ENCODE measurements around the gene NHS. TPM values are rescaled to one million over a fixed set of nuclear protein-coding genes. Genes with fewer than 3 reads are reported as not detected.

Gene NHS
- total RNA-seq, 1 donor from 2014 or later = 1.0 TPM

DNA sequence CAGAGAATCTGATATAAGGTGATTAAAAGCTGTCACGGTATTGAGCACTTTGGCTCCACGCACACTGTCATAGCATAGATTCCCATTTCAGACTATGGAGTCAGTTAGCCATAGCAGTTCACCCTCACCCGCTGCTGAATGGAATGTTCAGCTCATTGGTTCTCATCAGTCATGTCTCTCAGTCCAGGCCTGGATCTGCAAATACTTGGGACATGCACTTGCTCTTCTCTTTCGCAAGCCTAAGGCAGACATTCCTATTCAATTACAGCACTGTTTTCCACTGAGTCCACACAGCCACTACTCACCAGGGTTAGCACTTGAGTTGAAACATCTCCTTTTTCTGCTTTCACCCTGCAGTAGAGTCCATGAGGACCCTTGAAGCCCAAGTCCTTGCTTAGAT is 331.7 kb downstream of the NHS start:
- H3K4me3 ChIP-seq (ENCODE audit: low read length in 3 of 3) = no peak overlapping the region
- H3K36me3 ChIP-seq (ENCODE audit: control insufficient read depth in 3 of 3, insufficient read depth in 3 of 3, low read length in 3 of 3) = no peaks in the 10 kb centered on the region
- H3K9ac ChIP-seq (ENCODE audit: low read depth in 1 of 3, low read length in 3 of 3) = no peak overlapping the region
- H3K9me3 ChIP-seq (ENCODE audit: control insufficient read depth in 3 of 3, low read length in 3 of 3) = no peaks in the 10 kb centered on the region
- no peaks in the 10 kb centered on the region for H3K4me1 ChIP-seq (ENCODE audit: control insufficient read depth in 3 of 3, insufficient read depth in 3 of 3, low read length in 3 of 3)
- H3K27me3 ChIP-seq (ENCODE audit: control insufficient read depth in 3 of 3, insufficient read depth in 3 of 3, low read length in 3 of 3) = peaks cover 0 to 7% (median 0%) of the 10 kb centered on the region in 3 donors
- H3K27ac ChIP-seq (ENCODE audit: low read depth, low read length) = no peak overlapping the region

DNA sequence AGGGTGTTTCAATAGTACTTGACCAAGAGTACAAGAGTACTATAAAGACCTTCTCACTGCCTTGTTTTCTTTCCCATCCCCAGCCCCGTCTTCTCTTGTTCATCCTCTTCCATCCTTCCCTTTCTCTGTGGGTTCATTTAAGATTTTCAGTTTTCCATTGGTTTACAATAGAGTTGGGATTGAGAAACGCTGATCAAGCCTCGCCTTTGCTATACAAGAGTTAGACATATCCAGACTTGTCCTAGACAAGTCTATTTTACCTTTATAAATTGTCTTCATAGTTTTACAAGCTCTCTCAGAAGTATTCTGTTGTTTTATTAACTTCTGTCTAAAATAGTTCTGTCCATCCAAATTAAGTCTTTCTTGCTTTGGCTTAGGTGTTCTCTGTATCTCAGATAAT is 332.7 kb downstream of the NHS start:
- Histone ChIP-seq H3K27ac (ENCODE audit: low read depth, low read length) (no peak overlapping the region), H3K9ac (ENCODE audit: low read depth in 1 of 3, low read length in 3 of 3) (no peak overlapping the region), H3K4me3 (ENCODE audit: low read length in 3 of 3) (no peak overlapping the region), H3K9me3 (ENCODE audit: control insufficient read depth in 3 of 3, low read length in 3 of 3) (no peaks in the 10 kb centered on the region), H3K4me1 (ENCODE audit: control insufficient read depth in 3 of 3, insufficient read depth in 3 of 3, low read length in 3 of 3) (no peaks in the 10 kb centered on the region), H3K36me3 (ENCODE audit: control insufficient read depth in 3 of 3, insufficient read depth in 3 of 3, low read length in 3 of 3) (no peaks in the 10 kb centered on the region), H3K27me3 (ENCODE audit: control insufficient read depth in 3 of 3, insufficient read depth in 3 of 3, low read length in 3 of 3) (peaks cover 0 to 7% (median 0%) of the 10 kb centered on the region in 3 donors)

DNA sequence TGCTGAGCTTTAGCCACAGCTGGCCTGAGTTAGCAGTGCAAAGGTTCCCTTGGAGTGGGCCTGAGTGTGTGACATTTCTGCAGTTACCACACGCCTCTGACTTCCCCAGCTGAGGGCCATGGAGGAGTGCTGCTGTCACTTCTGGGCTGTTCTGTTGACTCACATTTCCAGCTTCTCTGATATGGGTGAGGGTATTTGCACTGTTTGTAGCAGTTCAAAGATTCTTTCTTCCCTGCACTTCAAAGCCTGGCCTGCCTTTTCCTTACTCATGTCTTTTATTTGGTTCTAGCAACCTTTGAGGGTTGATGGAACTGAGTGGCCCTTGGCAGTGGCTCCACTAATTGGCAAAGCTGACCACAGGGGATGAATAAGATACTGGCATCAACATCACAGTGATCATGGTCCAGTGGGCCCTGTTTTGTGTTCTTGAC is 335.9 kb downstream of the NHS start:
- H3K4me3 ChIP-seq (ENCODE audit: low read length in 3 of 3) = no peak overlapping the region
- no peak overlapping the region for H3K9ac ChIP-seq (ENCODE audit: low read depth in 1 of 3, low read length in 3 of 3)
- H3K9me3 ChIP-seq (ENCODE audit: control insufficient read depth in 3 of 3, low read length in 3 of 3) = no peaks in the 10 kb centered on the region
- H3K27ac ChIP-seq (ENCODE audit: low read depth, low read length) = no peak overlapping the region
- peaks cover 0 to 7% (median 0%) of the 10 kb centered on the region in 3 donors for H3K27me3 ChIP-seq (ENCODE audit: control insufficient read depth in 3 of 3, insufficient read depth in 3 of 3, low read length in 3 of 3)
- no peaks in the 10 kb centered on the region for H3K36me3 ChIP-seq (ENCODE audit: control insufficient read depth in 3 of 3, insufficient read depth in 3 of 3, low read length in 3 of 3)
- no peaks in the 10 kb centered on the region for H3K4me1 ChIP-seq (ENCODE audit: control insufficient read depth in 3 of 3, insufficient read depth in 3 of 3, low read length in 3 of 3)

DNA sequence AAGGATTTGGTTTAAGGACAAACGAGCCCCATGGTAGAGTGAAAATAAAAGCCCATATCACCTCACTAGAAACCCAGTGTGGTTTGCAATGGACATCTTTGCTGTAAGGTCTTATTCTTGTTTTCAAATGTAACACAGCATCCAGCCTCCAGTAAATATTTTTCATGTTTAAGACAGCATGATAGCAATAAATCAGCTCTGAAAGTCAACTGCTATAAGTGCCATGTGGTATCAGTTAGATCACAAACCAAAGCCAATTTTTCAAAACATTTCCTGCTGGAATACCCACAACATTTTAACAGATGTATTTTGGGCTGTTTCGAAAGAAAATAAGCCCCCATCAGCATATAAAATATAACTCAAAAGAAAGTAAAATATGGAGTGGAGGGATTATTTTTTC is 338.3 kb downstream of the NHS start:
- Histone ChIP-seq H3K36me3 (ENCODE audit: control insufficient read depth in 3 of 3, insufficient read depth in 3 of 3, low read length in 3 of 3) (no peaks in the 10 kb centered on the region), H3K27ac (ENCODE audit: low read depth, low read length) (no peak overlapping the region), H3K27me3 (ENCODE audit: control insufficient read depth in 3 of 3, insufficient read depth in 3 of 3, low read length in 3 of 3) (peaks cover 0 to 7% (median 0%) of the 10 kb centered on the region in 3 donors), H3K9me3 (ENCODE audit: control insufficient read depth in 3 of 3, low read length in 3 of 3) (no peaks in the 10 kb centered on the region), H3K9ac (ENCODE audit: low read depth in 1 of 3, low read length in 3 of 3) (no peak overlapping the region), H3K4me1 (ENCODE audit: control insufficient read depth in 3 of 3, insufficient read depth in 3 of 3, low read length in 3 of 3) (no peaks in the 10 kb centered on the region), H3K4me3 (ENCODE audit: low read length in 3 of 3) (no peak overlapping the region)

DNA sequence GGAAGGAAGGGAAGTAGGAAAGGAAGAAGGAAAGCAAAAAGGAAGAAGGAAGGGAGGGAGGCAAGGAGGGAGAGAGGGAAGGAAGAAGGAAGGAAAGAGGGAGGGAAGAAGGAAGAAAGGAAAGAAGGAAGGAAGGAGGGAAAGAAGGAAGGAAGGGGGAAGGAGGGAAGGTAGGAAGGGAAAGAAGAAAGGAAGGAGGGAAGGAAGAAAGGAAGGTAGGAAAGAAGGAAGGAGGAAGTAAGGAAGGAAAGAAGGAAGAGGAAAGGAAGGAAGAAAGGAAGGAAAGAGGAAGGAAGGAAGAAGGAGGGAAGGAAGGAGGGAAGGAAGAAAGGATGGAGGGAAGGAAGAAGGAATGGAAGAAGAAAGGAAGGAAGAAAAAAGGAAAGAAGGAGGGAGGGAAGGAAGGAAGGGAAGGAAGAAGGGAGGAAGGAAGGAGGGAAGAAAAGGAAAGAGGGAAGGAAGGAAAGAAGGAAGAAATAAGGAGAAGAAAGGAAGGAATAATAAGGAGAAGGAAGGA is 343.7 kb downstream of the NHS start:
- Histone ChIP-seq H3K9ac (ENCODE audit: low read depth in 1 of 3, low read length in 3 of 3) (no peak overlapping the region), H3K9me3 (ENCODE audit: control insufficient read depth in 3 of 3, low read length in 3 of 3) (no peaks in the 10 kb centered on the region), H3K4me3 (ENCODE audit: low read length in 3 of 3) (no peak overlapping the region)

DNA sequence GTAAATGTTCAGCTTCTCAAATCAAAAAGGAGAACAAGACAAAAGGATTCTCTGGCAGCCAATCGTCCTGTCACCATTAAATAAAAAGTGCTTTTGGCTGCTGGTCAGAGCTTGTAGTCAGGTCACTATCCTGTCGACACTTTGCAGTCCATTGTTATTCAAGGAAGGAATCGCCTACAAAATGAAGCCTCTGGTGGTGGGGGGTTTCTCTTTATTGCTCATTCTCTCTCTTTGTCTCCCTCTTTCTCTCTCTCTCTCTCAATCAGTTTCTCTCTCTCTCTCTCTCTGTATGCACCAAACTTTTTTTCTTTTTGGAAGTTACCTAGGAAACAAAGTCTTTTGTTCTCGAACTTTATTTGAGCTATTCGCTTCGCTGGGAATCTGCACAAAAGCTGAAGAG is 344.7 kb downstream of the NHS start:
- Histone ChIP-seq H3K27me3 (ENCODE audit: control insufficient read depth in 3 of 3, insufficient read depth in 3 of 3, low read length in 3 of 3) (no peaks in the 10 kb centered on the region), H3K9me3 (ENCODE audit: control insufficient read depth in 3 of 3, low read length in 3 of 3) (no peaks in the 10 kb centered on the region), H3K36me3 (ENCODE audit: control insufficient read depth in 3 of 3, insufficient read depth in 3 of 3, low read length in 3 of 3) (no peaks in the 10 kb centered on the region), H3K9ac (ENCODE audit: low read depth in 1 of 3, low read length in 3 of 3) (no peak overlapping the region), H3K4me1 (ENCODE audit: control insufficient read depth in 3 of 3, insufficient read depth in 3 of 3, low read length in 3 of 3) (no peaks in the 10 kb centered on the region), H3K4me3 (ENCODE audit: low read length in 3 of 3) (no peak overlapping the region), H3K27ac (ENCODE audit: low read depth, low read length) (no peak overlapping the region)

More for the DNA sequence above, 343.7 kb downstream of the NHS start:
- Histone ChIP-seq H3K4me1 (ENCODE audit: control insufficient read depth in 3 of 3, insufficient read depth in 3 of 3, low read length in 3 of 3) (no peaks in the 10 kb centered on the region), H3K27me3 (ENCODE audit: control insufficient read depth in 3 of 3, insufficient read depth in 3 of 3, low read length in 3 of 3) (no peaks in the 10 kb centered on the region), H3K36me3 (ENCODE audit: control insufficient read depth in 3 of 3, insufficient read depth in 3 of 3, low read length in 3 of 3) (no peaks in the 10 kb centered on the region), H3K27ac (ENCODE audit: low read depth, low read length) (no peak overlapping the region)

DNA sequence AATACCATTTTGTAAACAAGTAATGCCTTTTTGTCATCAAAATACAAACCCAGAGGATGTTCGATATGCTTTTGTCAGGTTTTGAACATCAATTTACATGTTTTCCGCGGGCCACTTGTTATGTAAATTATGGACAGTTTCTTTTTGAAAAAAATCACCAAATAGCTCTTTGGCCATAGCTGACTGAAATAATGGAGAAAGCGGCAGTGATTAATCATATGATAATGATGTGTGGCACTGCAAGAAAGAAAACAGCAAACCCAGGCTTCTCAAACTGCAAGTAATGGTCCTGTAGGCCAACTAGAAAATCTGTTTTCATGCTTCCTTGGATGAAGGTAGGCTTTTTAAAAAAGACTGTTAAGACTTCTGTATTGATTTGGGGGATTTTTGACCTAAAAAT is 346.7 kb downstream of the NHS start:
- H3K9me3 ChIP-seq (ENCODE audit: control insufficient read depth in 3 of 3, low read length in 3 of 3) = no peaks in the 10 kb centered on the region
- H3K9ac ChIP-seq (ENCODE audit: low read depth in 1 of 3, low read length in 3 of 3) = no peak overlapping the region
- no peaks in the 10 kb centered on the region for H3K4me1 ChIP-seq (ENCODE audit: control insufficient read depth in 3 of 3, insufficient read depth in 3 of 3, low read length in 3 of 3)
- H3K4me3 ChIP-seq (ENCODE audit: low read length in 3 of 3) = no peak overlapping the region
- peaks cover 0 to 7% (median 0%) of the 10 kb centered on the region in 3 donors for H3K27me3 ChIP-seq (ENCODE audit: control insufficient read depth in 3 of 3, insufficient read depth in 3 of 3, low read length in 3 of 3)
- H3K27ac ChIP-seq (ENCODE audit: low read depth, low read length) = no peak overlapping the region
- no peaks in the 10 kb centered on the region for H3K36me3 ChIP-seq (ENCODE audit: control insufficient read depth in 3 of 3, insufficient read depth in 3 of 3, low read length in 3 of 3)

DNA sequence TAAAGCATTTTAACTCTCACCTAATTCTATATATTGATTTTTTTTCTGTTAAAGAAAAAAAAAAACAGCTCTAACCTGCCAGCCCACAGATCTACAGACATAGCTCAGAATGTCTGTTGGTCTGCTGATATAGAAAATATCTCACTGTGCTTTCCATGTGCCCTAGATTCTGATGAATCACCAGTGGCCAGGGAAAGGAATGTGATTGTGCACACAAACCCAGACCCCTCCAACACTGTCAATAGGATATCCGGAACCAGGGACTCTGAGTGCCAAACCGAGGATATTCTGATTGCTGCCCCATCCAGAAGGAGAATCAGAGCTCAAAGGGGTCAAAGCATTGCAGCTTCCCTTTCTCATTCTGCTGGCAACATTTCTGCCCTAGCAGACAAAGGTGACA is 350.2 kb downstream of the NHS start:
- H3K4me1 ChIP-seq (ENCODE audit: control insufficient read depth in 3 of 3, insufficient read depth in 3 of 3, low read length in 3 of 3) = no peaks in the 10 kb centered on the region
- H3K27me3 ChIP-seq (ENCODE audit: control insufficient read depth in 3 of 3, insufficient read depth in 3 of 3, low read length in 3 of 3) = peaks cover 0 to 7% (median 0%) of the 10 kb centered on the region in 3 donors
- H3K4me3 ChIP-seq (ENCODE audit: low read length in 3 of 3) = no peak overlapping the region
- no peaks in the 10 kb centered on the region for H3K9me3 ChIP-seq (ENCODE audit: control insufficient read depth in 3 of 3, low read length in 3 of 3)
- no peaks in the 10 kb centered on the region for H3K36me3 ChIP-seq (ENCODE audit: control insufficient read depth in 3 of 3, insufficient read depth in 3 of 3, low read length in 3 of 3)
- no peak overlapping the region for H3K27ac ChIP-seq (ENCODE audit: low read depth, low read length)
- H3K9ac ChIP-seq (ENCODE audit: low read depth in 1 of 3, low read length in 3 of 3) = no peak overlapping the region

DNA sequence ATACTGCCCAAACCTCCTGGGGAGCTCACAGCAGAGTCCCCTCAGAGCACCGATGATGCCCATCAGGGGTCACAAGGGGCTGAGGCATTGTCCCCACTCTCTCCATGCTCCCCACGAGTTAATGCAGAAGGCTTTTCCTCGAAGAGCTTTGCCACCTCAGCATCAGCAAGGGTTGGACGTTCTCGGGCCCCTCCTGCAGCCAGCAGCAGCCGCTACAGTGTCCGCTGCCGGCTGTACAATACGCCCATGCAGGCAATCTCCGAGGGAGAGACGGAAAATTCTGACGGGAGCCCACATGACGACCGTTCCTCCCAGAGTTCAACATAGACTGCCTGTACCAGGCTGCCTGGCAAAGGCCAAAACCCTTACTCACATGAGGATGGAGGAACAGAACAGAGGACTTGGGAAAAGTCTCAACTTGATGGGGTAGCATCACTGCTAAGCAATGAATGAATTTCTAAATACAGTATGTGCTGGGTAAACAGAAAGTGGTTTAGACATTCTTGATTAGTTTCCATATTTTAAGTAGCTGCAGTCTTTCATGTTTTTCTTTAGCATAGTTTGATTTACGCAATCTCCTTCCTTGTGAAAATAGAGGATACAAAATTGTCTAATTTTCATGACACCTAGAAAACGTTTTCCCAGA is 357.3 kb downstream of the NHS start:
- Histone ChIP-seq H3K4me3 (ENCODE audit: low read length in 3 of 3) (no peak overlapping the region), H3K36me3 (ENCODE audit: control insufficient read depth in 3 of 3, insufficient read depth in 3 of 3, low read length in 3 of 3) (no peaks in the 10 kb centered on the region), H3K27me3 (ENCODE audit: control insufficient read depth in 3 of 3, insufficient read depth in 3 of 3, low read length in 3 of 3) (no peaks in the 10 kb centered on the region), H3K9ac (ENCODE audit: low read depth in 1 of 3, low read length in 3 of 3) (no peak overlapping the region), H3K4me1 (ENCODE audit: control insufficient read depth in 3 of 3, insufficient read depth in 3 of 3, low read length in 3 of 3) (no peaks in the 10 kb centered on the region), H3K27ac (ENCODE audit: low read depth, low read length) (no peak overlapping the region), H3K9me3 (ENCODE audit: control insufficient read depth in 3 of 3, low read length in 3 of 3) (no peaks in the 10 kb centered on the region)

DNA sequence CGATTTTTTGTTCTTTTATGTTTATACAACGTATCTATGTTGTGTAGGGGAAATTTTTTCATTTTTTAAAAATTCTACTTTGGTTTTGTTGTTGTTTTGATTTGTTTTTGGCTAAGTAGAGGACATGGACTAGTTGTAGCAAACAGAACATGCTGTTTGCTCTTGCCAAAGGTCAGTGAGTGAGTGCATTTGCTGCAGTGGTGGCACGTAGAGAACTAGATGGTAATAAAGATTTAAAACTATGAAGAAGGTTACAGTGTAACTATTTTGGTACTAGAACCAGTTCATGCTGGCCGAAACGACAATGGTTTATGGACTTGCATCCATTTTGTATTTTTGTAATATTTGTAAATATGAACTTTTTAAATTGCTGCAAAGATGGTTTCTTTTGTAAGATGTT is 360.4 kb downstream of the NHS start:
- Histone ChIP-seq H3K27ac (ENCODE audit: low read depth, low read length) (no peak overlapping the region), H3K9me3 (ENCODE audit: control insufficient read depth in 3 of 3, low read length in 3 of 3) (no peaks in the 10 kb centered on the region), H3K36me3 (ENCODE audit: control insufficient read depth in 3 of 3, insufficient read depth in 3 of 3, low read length in 3 of 3) (no peaks in the 10 kb centered on the region), H3K27me3 (ENCODE audit: control insufficient read depth in 3 of 3, insufficient read depth in 3 of 3, low read length in 3 of 3) (no peaks in the 10 kb centered on the region), H3K4me1 (ENCODE audit: control insufficient read depth in 3 of 3, insufficient read depth in 3 of 3, low read length in 3 of 3) (no peaks in the 10 kb centered on the region), H3K4me3 (ENCODE audit: low read length in 3 of 3) (no peak overlapping the region), H3K9ac (ENCODE audit: low read depth in 1 of 3, low read length in 3 of 3) (no peak overlapping the region)
